Ovary (tissue), 9 donors: Measurements from ENCODE around the gene KRT4. TPM values are rescaled to one million over a fixed set of nuclear protein-coding genes. Genes with fewer than 3 reads are reported as not detected.

Source experiments
- DNase-seq, 5 donors: peaks; one replicate each; pipeline ENCODE4 v3.0.0-alpha.2; 2019 to 2020
- H3K27ac ChIP-seq, 2 donors: fragments of 200-600 bp; one replicate each; pipeline versions ENCODE4 v1.5.1 to v1.8.0; 2019 to 2022
- H3K27me3 ChIP-seq: fragments of 200-600 bp; one replicate; pipeline ENCODE4 v1.8.0; 2022
- H3K36me3 ChIP-seq: fragments of 200-600 bp; sonication (generic); one replicate; pipeline ENCODE4 v1.5.1; 2019
- H3K4me1 ChIP-seq: one replicate; pipeline ENCODE4 v1.8.1; 2013; ENCODE audit warnings: mild to moderate bottlenecking, moderate library complexity; ENCODE audit not compliant: insufficient read depth
- H3K4me3 ChIP-seq: fragments of 200-600 bp; sonication (generic); one replicate; pipeline ENCODE4 v1.5.1; 2017
- H3K9me3 ChIP-seq, 2 donors: fragments of 200-600 bp in 1 of 2; sonication (generic) in 1 of 2; one replicate each; pipeline versions ENCODE4 v1.5.1 to v1.8.1; 2013 to 2019; ENCODE audit warnings: mild to moderate bottlenecking in 1 of 2, moderate library complexity in 1 of 2
- CTCF ChIP-seq, 3 donors: fragments of 450-650 bp in 2 of 3; fragments of 200-600 bp in 1 of 3; IDR thresholded peaks; one replicate each; pipeline versions ENCODE4 v1.5.1 to v1.8.0; 2016 to 2022; ENCODE audit warnings: antibody characterized with exemption in 3 of 3, mild to moderate bottlenecking in 1 of 3
- EP300 ChIP-seq: sonication (generic); formaldehyde crosslinking; IDR thresholded peaks from one replicate; pipeline ENCODE4 v1.6.1; 2017; ENCODE audit warnings: antibody characterized with exemption
- POLR2A ChIP-seq: fragments of 450-650 bp; IDR thresholded peaks from one replicate; pipeline ENCODE4 v1.6.1; 2017; ENCODE audit warnings: antibody characterized with exemption, mild to moderate bottlenecking, moderate library complexity
- WGBS, 3 donors: extraction: QIAGEN DNeasy Blood & Tissue Kit in 1 of 3; methylation state at CpG; one replicate each; pipeline versions ENCODE4 v1.1.5 to v1.1.7; 2013 to 2017; 5-methylcytosine and 5-hydroxymethylcytosine counted together
- intact Hi-C, 4 donors: fragments of 100-400 bp; cut with DNase I; formaldehyde crosslinking; loops; one replicate each; pipeline versions ENCODE4 v1.11.0 to v1.15.1; 2022 to 2023
- polyA plus RNA-seq, 2 donors: library from polyadenylated mRNA; stranded (reverse); fragments of 200-250 nt in 1 of 2; fragments of 350-450 nt in 1 of 2; fragmentation: Illumina TruSeq in 1 of 2; extraction: RNeasy Lipid Tissue Mini Kit (QIAGEN cat#74804) in 1 of 2; gene quantifications; one replicate each; pipeline ENCODE4 v1.2.3, GENCODE V29; 2013 to 2014
- total RNA-seq, 7 donors: library from RNA; depleted of rRNA in 2 of 7; stranded (reverse); fragments of >200 nt in 2 of 7; fragmentation: NEBNext Ultra II Directional in 3 of 7; extraction: Animal tissue kit (Norgen Biotek cat#: 25700) in 3 of 7; gene quantifications; one replicate each; pipeline versions ENCODE4 v1.1.0 to v1.2.4, GENCODE V29; 2016 to 2023
- donor health status: DM: no; HTN: no; CAD: no; lungs with moderate emphysema.
- donor health status: DM: no; HTN: no; CAD: no.
- donor health status: Bipolar disorder and iron deficiency.
- donor health status: DM: yes; HTN: yes; CAD: no.
- donor health status: DM: no; HTN: no; CAD: no.
- donor health status: DM: yes; HTN: yes; CAD: no.

KRT4 gene
- total and polyA plus RNA-seq, 9 donors: 0.17 to 0.34 TPM; not detected in 7

- Histone ChIP-seq H3K36me3 (no peaks in the 10 kb centered on the region), H3K4me1 (no peaks in the 10 kb centered on the region), H3K27ac (no peak overlapping the region), H3K27me3 (no peaks in the 10 kb centered on the region), H3K4me3 (no peak overlapping the region), H3K9me3 (no peaks in the 10 kb centered on the region)
- TF ChIP-seq EP300 (no peak), POLR2A (no peak), CTCF (IDR thresholded peaks at IDR 0.05) (no peak)
- WGBS, 3 donors: 77 to 89% (median 85%) methylated on average over 6 of the region's 6 CpGs
- intact Hi-C loops: no loop called here
- DNase-seq: no peak
Measured at GRCh38 chr12:52849511-52849910, 35.6 kb upstream of the KRT4 start.

- H3K27me3 ChIP-seq: no peaks in the 10 kb centered on the region
- H3K4me3 ChIP-seq: no peak within 1 kb of the TSS
- no peak for DNase-seq
- WGBS, 3 donors: 60 to 71% (median 67%) methylated on average over 16 of the region's 16 CpGs
- no peak for TF ChIP-seq EP300
- no peak for TF ChIP-seq CTCF (IDR thresholded peaks at IDR 0.05)
- TF ChIP-seq POLR2A: no peak
- H3K27ac ChIP-seq: no peak within 1 kb of the TSS
- intact Hi-C loops: no loop called here
- no peaks in the 10 kb centered on the region for H3K36me3 ChIP-seq
- no peaks in the 10 kb centered on the region for H3K9me3 ChIP-seq
- H3K4me1 ChIP-seq: no peaks in the 10 kb centered on the region
Measured at GRCh38 chr12:52848661-52849255, 34.8 kb upstream of the KRT4 start, which contains the start of gene KRT78. Gene KRT78 (minus strand): TSS chr12:52848994. CDS start chr12:52848930, 64 bp downstream.

GRCh38 chr12:52847335-52848102 lies 33.6 kb upstream of the KRT4 start:
- intact Hi-C loops: no loop called here
- Histone ChIP-seq H3K36me3 (no peaks in the 10 kb centered on the region), H3K27ac (no peak overlapping the region), H3K9me3 (no peaks in the 10 kb centered on the region), H3K4me3 (no peak overlapping the region), H3K27me3 (no peaks in the 10 kb centered on the region), H3K4me1 (no peaks in the 10 kb centered on the region)
- DNase-seq: no peak
- TF ChIP-seq CTCF (IDR thresholded peaks at IDR 0.05): no peak
- TF ChIP-seq EP300: no peak
- no peak for TF ChIP-seq POLR2A
- WGBS, 3 donors: 73 to 82% (median 81%) methylated on average over 12 of the region's 12 CpGs

- no peak for DNase-seq
- Histone ChIP-seq H3K36me3 (no peaks in the 10 kb centered on the region), H3K4me1 (no peaks in the 10 kb centered on the region), H3K27ac (no peak overlapping the region), H3K27me3 (no peaks in the 10 kb centered on the region), H3K4me3 (no peak overlapping the region), H3K9me3 (no peaks in the 10 kb centered on the region)
- TF ChIP-seq EP300 (no peak), POLR2A (no peak), CTCF (IDR thresholded peaks at IDR 0.05) (no peak)
- 69 to 76% (median 76%) methylated on average over 8 of the region's 8 CpGs for WGBS, 3 donors
- intact Hi-C loops: no loop called here
Measured at GRCh38 chr12:52846356-52846970, 32.5 kb upstream of the KRT4 start.
